Middle frontal gyrus (tissue), 1 donor: ENCODE measurements around the gene AK4.
"Not testable (repeated sequence)": the region's sequence is repeated elsewhere in the genome, so short reads cannot be mapped to it uniquely, and the experiment has no call there.

Source experiments
- DNase-seq: peaks from one replicate; pipeline ENCODE4 v3.0.0-alpha.2; 2015; ENCODE audit warnings: low spot score; ENCODE audit errors: extremely low spot score

AK4 gene

DNA sequence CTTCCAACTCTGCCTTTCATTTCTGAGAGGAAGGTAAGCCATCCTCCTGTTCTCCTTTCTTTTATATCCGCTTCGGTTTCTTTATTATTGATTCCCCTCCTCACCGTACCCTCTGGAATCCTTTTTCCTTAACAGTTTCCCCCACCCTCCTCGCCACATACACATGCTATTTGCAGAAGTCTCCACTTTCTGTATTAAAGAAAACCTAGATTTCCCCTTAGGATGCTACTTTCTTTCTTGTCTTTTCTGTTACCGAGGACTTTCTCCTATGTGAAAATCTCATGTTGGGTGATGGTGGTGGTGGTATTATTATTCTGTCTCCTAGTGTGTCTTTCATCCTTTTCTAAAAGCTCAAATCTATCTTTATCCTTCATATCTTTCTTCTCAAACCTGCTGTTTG, 62.3 kb downstream of the AK4 start:
- DNase-seq, result no peak

DNA sequence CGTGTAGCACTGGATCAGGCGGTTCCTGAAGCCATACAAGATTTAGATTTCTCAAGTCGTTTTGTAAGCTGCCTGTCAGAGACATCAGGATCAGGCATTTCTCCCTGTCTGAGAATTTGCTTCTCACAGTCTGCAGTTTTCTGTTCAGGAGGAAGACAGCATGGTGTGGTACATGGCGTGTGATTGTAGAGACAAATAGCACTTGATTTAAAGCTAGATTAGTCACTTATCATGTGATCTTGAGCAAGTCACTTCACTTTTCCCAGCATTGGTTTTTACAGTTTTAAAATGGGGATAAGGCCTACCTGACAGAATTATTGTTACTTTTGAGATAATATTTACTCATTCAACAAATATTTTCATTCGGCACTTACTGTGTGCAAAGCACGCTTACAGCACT, 63.3 kb downstream of the AK4 start:
- DNase-seq, result no peak

DNA sequence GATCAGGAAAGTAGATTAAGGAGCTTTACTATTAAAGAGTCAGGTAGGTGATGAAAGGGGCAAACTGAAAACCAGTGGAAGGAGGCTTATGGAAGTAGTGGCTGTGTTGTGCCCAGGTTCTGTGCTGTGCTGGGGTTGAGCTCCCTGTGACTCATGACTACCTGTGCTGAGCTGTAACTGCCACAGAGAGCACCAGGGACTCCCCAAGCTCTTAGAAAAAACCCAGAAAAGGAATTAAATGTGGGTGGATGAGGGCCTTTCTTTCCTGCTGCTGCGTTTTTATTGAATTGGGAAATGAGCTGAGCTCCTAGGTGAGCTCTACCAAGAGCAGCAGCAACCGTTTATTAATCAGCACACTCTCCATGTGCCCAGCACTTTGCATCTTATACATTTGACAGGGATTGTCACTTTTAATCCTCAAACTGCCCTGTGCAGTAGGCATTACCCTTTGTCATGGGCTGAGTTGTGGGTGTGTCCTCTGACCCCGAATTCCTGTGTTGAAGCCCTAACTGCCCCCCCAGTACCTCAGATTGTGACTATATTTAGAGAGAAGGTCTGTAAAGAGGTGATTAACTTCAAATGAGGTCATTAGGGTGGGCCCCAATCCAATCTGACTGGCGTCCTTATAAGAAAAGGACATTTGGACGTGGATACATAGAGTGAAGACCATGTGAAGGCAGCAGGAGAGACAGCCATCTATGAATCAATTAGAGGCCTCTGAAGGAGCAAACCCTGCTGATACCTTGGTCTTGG, 65.4 kb downstream of the AK4 start:
- DNase-seq, result no peak

DNA sequence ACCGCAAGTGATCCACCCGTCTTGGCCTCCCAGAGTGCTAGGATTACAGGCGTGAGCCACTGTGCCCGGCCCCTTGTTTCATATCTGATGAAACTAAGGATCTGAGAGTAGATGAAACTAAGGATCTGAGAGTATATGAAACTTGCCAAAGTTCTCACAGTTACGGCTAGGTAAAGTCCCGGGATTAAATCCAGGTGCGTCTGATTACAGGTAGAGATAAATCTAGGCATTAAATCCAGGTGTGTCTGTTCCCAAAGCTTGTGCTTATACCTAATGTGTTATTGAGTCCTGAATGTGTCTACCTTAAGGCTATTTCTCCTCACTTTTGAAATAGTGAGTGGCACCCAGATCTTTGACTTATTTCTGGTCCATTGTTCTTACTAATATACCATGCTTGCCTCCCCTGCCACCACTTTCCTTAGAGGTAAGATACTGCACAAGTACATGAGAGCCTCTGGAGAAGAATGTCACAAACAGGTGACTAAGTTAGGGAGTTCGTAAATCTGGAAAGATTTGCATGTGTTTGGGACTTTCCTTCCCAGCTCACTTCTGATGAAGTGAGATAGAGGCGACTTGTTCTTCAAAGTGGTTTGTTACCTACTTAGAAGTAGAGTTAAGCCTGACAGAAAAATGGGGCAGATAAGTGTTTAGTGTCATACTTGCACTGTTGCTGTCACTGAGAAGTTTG, 66.5 kb downstream of the AK4 start:
- DNase-seq, result no peak

DNA sequence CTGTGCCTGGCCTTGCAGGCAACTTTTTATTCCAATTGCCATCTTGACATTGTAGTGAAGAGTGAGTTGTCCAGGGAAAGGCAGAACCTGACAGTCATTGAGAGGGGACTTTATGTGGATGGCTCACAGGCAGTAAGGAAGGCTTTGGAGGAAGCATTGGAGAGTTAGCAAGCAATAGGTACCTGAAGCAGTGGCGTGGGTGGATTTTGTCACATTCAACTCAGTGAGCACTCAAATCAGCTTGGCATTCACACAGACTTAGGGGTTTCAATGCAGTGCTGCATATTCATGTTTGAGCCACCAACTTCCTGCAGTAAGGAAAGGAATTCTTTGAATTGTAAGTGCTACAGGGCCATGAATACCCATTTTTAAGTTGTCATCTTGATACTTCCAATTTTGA, 69.0 kb downstream of the AK4 start:
- DNase-seq, result no peak

DNA sequence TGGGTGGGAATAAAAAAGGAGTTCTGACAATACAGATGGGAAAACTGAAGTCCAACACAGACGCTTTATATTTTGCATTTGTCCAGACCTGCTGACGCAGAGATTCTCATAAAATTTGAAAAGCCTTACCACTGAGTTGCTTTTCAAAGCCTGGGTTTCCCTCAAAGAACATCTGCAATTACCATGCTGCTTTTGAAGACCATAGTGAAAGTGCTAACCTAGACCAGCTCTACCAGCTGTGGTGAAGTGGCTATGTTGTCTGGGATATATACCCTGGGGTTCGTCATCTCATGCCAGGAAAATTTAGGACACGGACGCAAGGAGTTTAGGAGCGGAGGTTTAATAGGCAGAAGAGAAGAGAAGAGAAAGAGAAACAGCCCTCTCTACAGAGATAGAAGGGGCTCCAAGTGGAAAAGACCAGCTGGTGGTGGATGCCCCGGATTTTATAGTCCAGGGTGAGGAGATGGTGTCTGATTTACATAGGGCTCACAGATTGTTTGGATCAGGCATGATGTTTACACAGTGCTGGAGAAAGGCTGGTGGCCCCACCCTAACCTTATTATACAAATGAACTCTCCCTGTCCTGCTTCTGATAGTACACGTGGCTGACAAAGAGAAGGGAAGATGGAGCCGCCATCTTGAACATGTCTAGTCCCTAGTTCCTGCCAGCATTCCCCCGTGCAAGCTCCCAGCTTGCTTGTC, 73.8 kb downstream of the AK4 start:
- no peak for DNase-seq

DNA sequence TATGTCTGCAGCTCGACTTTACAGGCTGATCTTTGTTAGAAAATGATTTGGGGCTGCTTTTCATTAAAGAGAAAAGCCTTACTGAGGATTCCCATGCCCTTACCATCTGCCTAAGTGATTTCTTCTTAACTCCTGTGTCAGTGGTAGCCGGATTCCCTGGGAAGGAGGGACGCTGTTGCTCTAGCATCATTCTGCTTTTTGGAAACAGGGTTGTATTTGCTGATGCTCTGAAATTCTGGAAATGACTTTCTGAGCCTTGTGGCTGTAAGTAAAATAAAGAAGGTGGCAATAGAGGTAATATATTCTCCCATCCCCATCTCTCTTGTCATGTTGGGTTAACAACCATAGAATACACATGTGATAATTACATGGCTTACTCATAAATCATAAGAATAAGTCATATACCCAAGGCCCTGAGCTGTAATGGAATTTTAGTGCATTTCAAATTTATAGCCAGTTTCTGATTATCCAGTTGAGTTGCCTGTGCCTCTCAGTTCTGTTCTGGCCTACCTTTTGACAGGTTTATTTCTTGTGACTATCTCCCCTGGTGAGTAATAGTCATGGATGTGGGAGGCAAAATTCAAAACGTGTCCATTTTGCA, 74.4 kb downstream of the AK4 start:
- DNase-seq, result no peak

DNA sequence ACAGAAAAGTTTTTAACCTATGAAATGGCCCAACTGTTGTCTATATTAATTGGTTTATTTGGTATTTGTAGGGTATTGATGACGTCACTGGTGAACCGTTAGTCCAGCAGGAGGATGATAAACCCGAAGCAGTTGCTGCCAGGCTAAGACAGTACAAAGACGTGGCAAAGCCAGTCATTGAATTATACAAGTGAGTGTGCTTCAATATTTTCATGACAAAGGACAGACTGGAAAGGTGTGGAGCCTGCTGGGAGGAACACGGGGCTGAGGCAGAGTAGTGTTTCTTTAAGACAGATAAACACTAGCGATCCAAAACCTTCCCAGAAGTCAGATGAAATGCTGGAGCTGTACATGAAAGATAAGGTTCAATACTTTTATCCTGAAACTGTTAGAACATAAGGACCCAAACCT, 76.7 kb downstream of the AK4 start:
- DNase-seq, result no peak

DNA sequence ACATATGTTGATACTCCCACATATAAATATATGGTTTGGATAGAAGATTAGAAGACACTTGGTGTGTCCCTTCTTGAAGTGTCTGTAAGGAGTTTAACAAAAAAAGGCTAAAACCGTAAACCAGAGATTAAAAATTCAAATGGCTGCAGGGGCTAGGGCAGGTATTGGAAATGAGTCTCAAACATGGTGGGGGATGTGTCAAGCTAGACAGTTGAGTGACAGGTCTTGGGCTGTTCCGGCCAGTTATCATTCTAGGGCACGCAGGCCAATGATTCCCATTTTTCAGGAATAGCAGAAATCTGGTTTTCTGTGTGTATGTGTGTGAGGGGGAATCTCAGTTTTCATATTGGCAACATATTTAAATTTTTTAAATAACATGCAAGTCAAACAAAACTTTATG, 77.2 kb downstream of the AK4 start:
- DNase-seq, result no peak

DNA sequence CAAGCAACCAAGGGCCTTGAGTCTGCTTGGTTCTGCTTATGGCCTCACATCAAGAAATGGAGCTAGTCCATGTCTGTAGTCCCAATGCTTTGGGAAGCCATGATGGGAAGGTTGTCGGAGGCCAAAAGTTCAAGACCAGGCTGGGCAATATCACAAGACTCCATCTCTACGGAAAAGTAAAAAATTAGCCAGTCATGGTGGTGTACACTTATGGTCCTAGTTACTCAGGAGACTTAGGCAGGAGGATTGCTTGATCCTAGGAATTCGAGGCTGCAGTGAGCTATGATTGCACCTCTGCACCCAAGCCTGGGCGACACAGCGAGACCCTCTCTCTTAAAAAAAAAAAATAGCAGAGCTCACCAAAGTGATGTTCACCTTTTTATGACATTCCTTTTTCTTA, 81.2 kb downstream of the AK4 start:
- no peak for DNase-seq

DNA sequence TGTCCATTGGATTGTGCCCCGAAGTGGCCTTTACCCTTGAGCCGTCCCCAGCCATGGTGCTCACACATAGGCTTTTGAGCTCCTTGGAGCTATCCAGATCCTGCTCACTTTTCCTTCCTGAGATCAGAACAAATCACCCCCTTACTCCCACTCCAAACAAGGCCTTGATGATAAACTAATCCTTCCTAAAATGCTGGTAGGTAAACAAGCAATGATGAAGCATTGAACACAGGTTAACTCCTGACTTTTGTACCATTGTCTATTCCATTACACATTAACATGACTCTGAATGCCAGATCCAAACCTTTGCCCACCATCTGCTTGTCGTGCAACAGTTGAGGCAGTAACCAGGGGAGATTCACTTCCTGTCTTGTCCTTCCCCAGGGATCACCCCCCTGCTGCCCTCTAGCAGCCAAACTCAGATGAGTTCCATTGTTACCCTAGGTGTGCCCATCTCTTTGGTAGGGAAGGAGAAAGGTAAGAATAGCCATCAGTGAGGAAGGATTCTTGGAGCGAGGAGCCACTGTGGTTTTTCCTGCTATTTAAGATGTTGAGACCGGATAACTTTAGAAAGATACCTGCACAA, 81.8 kb downstream of the AK4 start:
- no peak for DNase-seq

DNA sequence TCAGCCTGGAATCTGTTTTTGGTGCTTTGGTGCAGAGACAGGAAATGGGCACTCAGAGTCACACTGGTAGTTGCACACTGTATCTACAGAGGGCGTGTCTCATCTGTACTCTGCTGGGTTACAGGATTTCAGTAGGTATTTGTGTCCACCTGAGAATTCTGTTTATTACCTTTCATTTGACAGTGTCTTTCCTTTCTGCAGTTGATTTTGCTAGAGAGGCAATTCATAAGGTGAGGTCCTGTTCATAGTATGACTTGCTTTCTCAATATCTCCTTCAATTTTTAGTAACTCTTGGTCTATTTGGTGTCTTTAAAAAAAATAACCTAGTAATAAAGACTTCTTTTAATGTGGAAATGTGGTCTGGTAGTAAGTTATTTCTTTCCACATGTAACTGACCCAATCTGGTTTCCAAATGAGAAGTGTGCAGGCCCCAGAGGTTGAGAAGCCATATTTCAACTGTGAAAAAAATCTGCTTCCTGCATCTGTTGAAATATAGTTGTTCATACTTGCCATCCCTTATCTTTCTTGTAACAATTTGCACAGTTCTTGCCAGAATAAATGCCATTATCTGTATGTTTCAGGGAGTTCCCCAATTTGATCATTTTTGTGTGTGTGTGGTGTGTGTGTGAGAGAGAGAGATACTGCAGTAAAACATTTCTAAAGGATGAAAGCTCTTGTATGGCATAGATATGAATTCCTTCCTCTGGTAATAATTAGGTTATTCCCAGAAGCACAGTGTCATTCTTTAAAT, 82.9 kb downstream of the AK4 start:
- no peak for DNase-seq

DNA sequence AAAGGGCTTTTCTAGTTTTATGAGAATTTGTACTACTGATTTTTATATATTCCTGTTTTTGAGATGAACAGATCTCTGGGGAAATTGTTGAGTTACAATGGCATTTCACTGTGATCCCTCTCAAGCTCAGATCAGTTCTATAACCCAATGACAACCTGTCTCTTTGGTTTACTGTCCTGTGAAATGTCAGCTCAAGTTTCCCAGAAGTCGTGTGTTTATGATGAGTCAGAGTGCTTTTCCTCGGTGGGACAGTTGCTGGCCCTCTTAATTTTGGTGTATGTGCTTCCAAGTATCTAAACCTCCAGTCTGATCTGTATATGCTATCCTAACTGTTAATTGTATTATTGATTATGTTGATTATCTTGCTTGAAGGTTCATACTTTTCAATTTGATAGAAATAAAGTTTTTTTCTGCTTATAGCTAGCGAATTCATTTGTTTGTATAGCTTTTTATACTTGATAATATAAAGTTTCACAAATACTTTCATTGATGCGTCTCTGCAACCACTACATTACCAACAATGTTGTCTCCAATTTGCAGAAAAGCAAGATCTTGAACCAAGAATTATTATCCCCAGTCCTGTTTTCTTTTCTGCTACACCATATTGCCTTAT, 83.8 kb downstream of the AK4 start:
- DNase-seq, result no peak

DNA sequence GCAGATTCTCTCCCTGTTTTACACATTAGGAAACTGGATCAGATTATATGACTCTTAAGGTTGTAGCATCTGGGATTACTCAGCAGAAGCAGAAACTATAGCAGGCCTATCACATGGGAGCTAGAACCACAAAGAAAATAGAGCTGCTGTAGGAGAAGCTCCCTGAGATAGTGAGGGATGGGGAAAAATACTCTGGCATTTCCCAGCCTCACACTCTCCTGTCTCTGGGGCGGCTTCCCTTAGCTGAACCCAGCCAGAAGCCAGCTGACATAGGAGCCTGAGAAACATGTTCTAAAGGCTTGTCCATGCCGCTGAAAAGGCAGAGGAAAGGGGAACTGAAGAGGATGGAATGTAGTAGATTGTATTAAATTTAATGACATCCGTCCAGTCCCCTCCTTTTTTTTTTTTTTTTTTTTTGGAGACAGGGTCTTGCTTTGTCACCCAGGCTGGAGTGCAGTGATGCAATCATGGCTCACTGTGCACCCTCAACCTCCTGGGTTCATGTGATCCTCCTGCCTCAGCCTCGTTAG, 84.5 kb downstream of the AK4 start:
- DNase-seq, result no peak

DNA sequence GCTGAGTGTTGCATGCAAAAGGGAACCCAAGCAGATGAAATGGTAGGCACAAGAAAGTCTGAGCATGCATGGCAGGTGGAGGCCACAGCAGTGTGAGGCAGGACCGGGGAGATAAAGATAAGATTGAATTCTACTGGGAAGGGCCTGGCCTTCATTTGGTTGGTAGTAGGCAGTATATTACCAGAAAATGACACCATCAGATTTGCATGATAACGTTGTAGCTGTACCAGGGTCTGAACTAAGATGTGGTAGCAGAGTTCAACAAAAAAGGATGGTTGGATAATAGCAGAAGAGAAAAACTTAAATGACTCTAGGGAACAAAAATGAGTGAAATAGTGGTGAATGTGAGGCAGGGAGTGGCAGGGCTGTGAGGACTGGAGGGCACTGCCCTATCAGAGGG, 85.8 kb downstream of the AK4 start:
- DNase-seq, result no peak

DNA sequence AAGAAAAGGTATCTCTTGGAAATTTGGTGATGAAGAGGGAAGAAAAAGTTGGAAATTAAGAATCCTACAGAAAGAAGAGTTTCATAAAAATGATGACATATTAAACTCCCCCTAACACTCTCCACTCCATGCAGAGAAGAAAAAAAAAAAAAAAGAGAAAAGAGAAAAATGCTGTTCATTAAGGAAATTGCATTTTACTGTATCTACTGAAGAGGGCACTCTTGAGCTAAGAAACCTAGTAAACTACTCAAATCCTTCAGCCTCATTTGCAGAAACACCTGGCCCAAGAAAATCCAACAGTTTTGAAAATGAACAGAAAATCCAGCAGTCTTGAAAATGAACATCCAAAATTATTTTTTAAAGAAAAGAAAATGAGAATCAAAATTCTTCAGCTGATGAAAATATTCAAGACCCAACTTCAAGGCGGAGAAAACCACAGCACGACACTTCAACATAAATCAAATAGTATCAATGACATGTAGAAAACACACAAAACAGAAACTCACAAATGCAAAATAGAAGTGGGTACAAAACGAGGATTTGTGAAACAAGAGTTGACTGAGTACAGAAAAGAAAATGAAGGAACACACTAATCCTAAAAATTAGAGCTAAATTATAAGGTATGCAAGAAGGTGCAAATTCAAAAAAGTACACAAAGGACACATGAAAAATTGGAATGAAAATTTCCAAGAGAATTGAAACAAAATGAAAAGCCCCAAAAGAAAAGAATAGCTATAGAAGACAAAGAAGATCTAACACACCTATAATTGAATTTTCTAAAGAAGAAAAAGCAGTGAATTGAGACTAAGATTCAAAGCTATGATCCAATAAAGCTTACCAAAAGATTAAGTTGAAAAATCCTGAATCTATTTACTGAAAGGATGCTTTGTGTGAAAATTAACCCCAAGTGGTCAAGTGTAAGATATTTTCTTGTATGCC, 88.1 kb downstream of the AK4 start:
- DNase-seq, result no peak

DNA sequence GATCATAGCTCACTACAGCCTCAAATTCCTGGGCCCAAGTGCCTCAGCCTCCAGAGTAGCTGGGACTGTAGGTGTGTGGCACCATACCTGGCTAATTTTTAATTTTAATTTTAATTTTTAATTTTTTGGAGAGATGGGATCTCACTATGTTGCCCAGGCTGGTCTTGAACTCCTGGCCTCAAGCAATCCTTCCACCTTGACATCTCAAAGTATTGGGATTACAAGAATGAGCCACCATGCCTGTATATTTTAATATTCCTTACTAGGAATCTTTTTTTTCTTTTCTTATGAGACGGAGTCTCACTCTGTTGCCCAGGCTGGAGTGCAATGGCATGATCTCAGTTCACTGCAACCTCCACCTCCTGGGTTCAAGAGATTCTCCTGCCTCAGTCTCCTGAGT, 89.1 kb downstream of the AK4 start:
- not testable (repeated sequence) for DNase-seq

DNA sequence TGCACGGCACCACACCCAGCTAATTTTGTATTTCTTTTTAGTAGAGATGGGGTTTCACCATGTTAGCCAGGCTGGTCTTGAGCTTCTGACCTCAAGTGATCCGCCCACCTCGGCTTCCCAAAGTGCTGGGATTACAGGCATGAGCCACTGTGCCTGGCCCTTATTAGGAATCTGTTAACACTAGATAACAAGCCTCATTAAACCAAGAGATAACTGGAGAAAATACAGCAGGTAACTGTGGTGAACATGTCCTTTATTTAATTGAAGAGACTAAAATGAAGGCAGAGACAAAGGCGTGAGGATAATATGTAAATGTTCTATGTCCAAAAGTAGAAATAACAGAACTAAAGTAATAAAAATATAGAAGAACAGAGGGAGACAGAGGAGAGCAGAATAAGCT, 89.5 kb downstream of the AK4 start:
- DNase-seq, result no peak

DNA sequence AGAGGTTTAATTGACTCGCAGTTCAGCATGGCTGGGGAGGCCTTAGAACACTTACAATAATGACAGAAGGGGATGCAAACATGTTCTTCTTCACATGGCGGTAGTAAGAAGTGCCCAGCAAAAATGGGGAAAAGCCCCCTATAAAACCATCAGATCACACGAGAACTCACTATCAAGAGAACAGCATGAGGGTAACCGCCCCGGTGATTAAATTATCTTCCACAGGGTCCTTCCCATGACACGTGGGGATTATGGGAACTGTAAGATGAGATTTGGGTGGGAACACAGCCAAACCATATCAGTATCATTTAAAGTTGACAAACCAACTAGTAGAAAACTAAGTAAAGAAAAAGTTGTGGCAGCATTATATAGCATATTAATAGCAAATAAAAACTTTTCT, 90.0 kb downstream of the AK4 start:
- no peak for DNase-seq
